OCI-LY7 (cell line): Measurements from ENCODE around the gene SPATA2. TPM values are rescaled to one million over a fixed set of nuclear protein-coding genes. Genes with fewer than 3 reads are reported as not detected.

Experiments
- small RNA-seq: library from RNA; depleted of rRNA; stranded (forward); fragments of <200 nt; gene quantifications from one replicate; pipeline ENCODE3, GENCODE V24; 2014
- total RNA-seq, 2 experiments: library from RNA; depleted of rRNA in 1 of 2; stranded (reverse); fragments of >200 nt in 1 of 2; shearing (Covaris generic) in 1 of 2; gene quantifications; 2 replicates each; pipeline ENCODE4 v1.2.3, GENCODE V29; 2014 to 2022

SPATA2 gene
- total RNA-seq, 2 experiments from 2014 or later, result 3.9 to 8.1 TPM

Small RNA genes within 50 kb of the gene (small RNA-seq; reads per million reads assigned to genes)
- gene RF00017, result not detected
- gene RF00019, result not detected

Other genes with a start within 250 kb of the SPATA2 start
- 9.7 and 9.8 TPM in 2 replicates for gene B4GALT5, start 201.7 kb downstream of the SPATA2 start, total RNA-seq (2014; rRNA removed; shearing (Covaris generic))
- 14.8 and 18.8 TPM in 2 replicates for gene B4GALT5, start 201.7 kb downstream of the SPATA2 start, total RNA-seq (2022)
- 13.9 and 30.3 TPM in 2 replicates for gene SLC9A8, start 102.7 kb downstream of the SPATA2 start, total RNA-seq (2014; rRNA removed; shearing (Covaris generic))
- gene SLC9A8, start 102.7 kb downstream of the SPATA2 start, total RNA-seq (2022), result 22.0 and 28.7 TPM in 2 replicates
- 48.4 and 51.9 TPM in 2 replicates for gene RNF114, start 20.9 kb upstream of the SPATA2 start, total RNA-seq (2014; rRNA removed; shearing (Covaris generic))
- 62.4 and 64.6 TPM in 2 replicates for gene RNF114, start 20.9 kb upstream of the SPATA2 start, total RNA-seq (2022)
- gene SNAI1, start 67.5 kb upstream of the SPATA2 start, total RNA-seq (2014; rRNA removed; shearing (Covaris generic)), result 1.0 and 3.6 TPM in 2 replicates
- gene SNAI1, start 67.5 kb upstream of the SPATA2 start, total RNA-seq (2022), result 1.6 and 1.8 TPM in 2 replicates
- 57.3 and 63.2 TPM in 2 replicates for gene UBE2V1, start 197.6 kb upstream of the SPATA2 start, total RNA-seq (2014; rRNA removed; shearing (Covaris generic))
- 143 and 161 TPM in 2 replicates for gene UBE2V1, start 197.6 kb upstream of the SPATA2 start, total RNA-seq (2022)
- 12.0 and 25.9 TPM in 2 replicates for gene PEDS1, start 238.2 kb upstream of the SPATA2 start, total RNA-seq (2014; rRNA removed; shearing (Covaris generic))
- gene PEDS1, start 238.2 kb upstream of the SPATA2 start, total RNA-seq (2022), result 19.5 and 22.0 TPM in 2 replicates